ENCODE measurements around the gene CLEC14A. TPM values are rescaled to one million over a fixed set of nuclear protein-coding genes. Genes with fewer than 3 reads are reported as not detected.

The CLEC14A gene
- total RNA-seq, 2 donors from 2014 or later: 9.9 to 16.8 TPM

DNA sequence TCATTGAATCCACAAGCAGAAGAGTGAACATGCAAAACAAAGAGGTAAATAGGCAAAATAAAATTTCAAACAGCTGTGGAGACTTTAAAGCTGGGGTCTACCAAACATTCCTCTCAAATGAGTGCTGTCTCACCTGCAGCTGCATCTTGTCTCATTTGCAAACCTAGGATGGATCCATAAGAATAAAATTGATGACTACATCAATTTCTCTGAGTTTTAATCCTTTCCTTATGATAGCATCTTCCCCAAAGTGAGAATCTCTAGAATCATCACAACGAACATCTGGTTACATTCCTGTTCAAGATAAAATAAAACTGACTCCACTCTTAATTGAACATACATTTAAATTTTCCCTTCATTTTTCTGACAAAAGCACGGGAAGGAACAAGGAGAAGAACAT is 29.9 kb downstream of the CLEC14A start:
- H3K4me3 ChIP-seq: no peak overlapping the region
- no peak overlapping the region for H3K27ac ChIP-seq
- no peaks in the 10 kb centered on the region for H3K27me3 ChIP-seq
- no peak for DNase-seq
- no peak for TF ChIP-seq POLR2A (IDR thresholded peaks at IDR 0.05)
- TF ChIP-seq, protein P1, sequence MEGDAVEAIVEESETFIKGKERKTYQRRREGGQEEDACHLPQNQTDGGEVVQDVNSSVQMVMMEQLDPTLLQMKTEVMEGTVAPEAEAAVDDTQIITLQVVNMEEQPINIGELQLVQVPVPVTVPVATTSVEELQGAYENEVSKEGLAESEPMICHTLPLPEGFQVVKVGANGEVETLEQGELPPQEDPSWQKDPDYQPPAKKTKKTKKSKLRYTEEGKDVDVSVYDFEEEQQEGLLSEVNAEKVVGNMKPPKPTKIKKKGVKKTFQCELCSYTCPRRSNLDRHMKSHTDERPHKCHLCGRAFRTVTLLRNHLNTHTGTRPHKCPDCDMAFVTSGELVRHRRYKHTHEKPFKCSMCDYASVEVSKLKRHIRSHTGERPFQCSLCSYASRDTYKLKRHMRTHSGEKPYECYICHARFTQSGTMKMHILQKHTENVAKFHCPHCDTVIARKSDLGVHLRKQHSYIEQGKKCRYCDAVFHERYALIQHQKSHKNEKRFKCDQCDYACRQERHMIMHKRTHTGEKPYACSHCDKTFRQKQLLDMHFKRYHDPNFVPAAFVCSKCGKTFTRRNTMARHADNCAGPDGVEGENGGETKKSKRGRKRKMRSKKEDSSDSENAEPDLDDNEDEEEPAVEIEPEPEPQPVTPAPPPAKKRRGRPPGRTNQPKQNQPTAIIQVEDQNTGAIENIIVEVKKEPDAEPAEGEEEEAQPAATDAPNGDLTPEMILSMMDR (IDR thresholded peaks at IDR 0.05): no peak
- H3K4me1 ChIP-seq: no peaks in the 10 kb centered on the region
- H3K9me3 ChIP-seq: no peaks in the 10 kb centered on the region
- ATAC-seq: no peak
- intact Hi-C loops (cut with DNase I): no loop called here
- no peaks in the 10 kb centered on the region for H3K36me3 ChIP-seq (replicated peaks in 1 of 2; ENCODE audit: insufficient read depth in 1 of 2, low read depth in 2 of 2)
- WGBS, 2 donors: 62 to 65% methylated on average over 2 of the region's 2 CpGs

DNA sequence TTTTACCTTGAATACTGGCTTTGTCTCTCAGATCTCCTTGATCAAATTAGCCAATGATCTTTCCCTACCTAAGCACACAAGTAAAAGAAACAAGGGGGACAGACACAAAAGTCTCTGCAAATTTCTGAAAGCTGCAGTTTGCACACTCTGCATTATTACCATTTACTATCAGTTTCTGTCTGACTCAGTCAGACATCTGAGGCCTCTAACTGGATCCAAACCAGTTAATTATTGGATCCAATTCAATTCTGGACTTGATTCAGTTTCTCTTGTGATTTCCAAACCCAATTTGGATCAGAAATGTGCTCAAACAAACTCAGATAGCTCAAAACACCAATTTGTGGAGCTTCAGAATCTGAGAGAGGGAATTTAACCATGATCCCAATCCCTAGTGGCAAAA is 31.6 kb downstream of the CLEC14A start:
- Histone ChIP-seq H3K27ac (no peak overlapping the region), H3K36me3 (replicated peaks in 1 of 2; ENCODE audit: insufficient read depth in 1 of 2, low read depth in 2 of 2) (no peaks in the 10 kb centered on the region), H3K4me1 (no peaks in the 10 kb centered on the region), H3K9me3 (no peaks in the 10 kb centered on the region), H3K27me3 (no peaks in the 10 kb centered on the region), H3K4me3 (no peak overlapping the region)
- intact Hi-C loops (cut with DNase I): no loop called here
- DNase-seq (no peak), ATAC-seq (no peak)
- TF ChIP-seq, protein P1 (IDR thresholded peaks at IDR 0.05): no peak
- TF ChIP-seq POLR2A (IDR thresholded peaks at IDR 0.05): no peak

DNA sequence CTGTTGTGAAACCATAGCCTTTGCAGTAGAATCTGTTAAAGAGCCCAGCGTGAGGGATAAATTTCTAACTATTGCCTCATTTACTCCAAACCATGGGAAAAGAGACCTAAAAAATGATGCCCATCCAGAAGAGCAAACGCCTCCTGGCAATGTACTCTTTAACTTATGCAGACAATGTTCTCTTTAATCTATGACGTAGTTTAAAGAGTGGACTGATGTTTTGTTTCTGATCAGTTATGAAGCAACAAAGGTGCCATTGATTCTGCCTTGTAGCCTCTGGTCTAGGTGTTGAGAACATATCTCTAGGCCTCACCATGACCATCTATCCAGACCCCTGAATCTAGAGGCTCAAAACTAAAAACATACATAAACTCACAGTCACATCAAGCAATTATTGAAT is 34.8 kb downstream of the CLEC14A start:
- TF ChIP-seq POLR2A (IDR thresholded peaks at IDR 0.05): no peak
- TF ChIP-seq, protein P1 (IDR thresholded peaks at IDR 0.05): no peak
- intact Hi-C loops (cut with DNase I): no loop called here
- no peak overlapping the region for H3K4me3 ChIP-seq
- ATAC-seq: no peak
- DNase-seq: no peak
- no peaks in the 10 kb centered on the region for H3K36me3 ChIP-seq (replicated peaks in 1 of 2; ENCODE audit: insufficient read depth in 1 of 2, low read depth in 2 of 2)
- H3K27me3 ChIP-seq: no peaks in the 10 kb centered on the region
- H3K27ac ChIP-seq: no peak overlapping the region
- no peaks in the 10 kb centered on the region for H3K9me3 ChIP-seq
- 82 to 87% methylated on average over 3 of the region's 3 CpGs for WGBS, 2 donors
- H3K4me1 ChIP-seq: no peaks in the 10 kb centered on the region

GRCh38 chr14:38217553-38217952 is 38.3 kb downstream of the CLEC14A start:
- TF ChIP-seq, protein P1 (IDR thresholded peaks at IDR 0.05): no peak
- TF ChIP-seq POLR2A (IDR thresholded peaks at IDR 0.05): no peak
- Histone ChIP-seq H3K4me1 (peaks cover 3% of the 10 kb centered on the region), H3K27ac (no peak overlapping the region), H3K4me3 (no peak overlapping the region), H3K27me3 (no peaks in the 10 kb centered on the region), H3K36me3 (replicated peaks in 1 of 2; ENCODE audit: insufficient read depth in 1 of 2, low read depth in 2 of 2) (no peaks in the 10 kb centered on the region), H3K9me3 (no peaks in the 10 kb centered on the region)
- whole genome bisulfite sequencing, 2 donors: 26 to 27% methylated on average over 2 of the region's 2 CpGs
- no peak for DNase-seq
- intact Hi-C loops (cut with DNase I): no loop called here
- no peak for ATAC-seq

- Histone ChIP-seq H3K27ac (no peak overlapping the region), H3K4me3 (no peak overlapping the region), H3K36me3 (replicated peaks in 1 of 2; ENCODE audit: insufficient read depth in 1 of 2, low read depth in 2 of 2) (no peaks in the 10 kb centered on the region), H3K4me1 (peaks cover 36% of the 10 kb centered on the region), H3K9me3 (no peaks in the 10 kb centered on the region), H3K27me3 (no peaks in the 10 kb centered on the region)
- DNase-seq (no peak), ATAC-seq (no peak)
- WGBS, 2 donors: 85 to 91% methylated on average over 2 of the region's 2 CpGs
- intact Hi-C loops (cut with DNase I): no loop called here
- TF ChIP-seq, protein P1 (IDR thresholded peaks at IDR 0.05): no peak
- no peak for TF ChIP-seq POLR2A (IDR thresholded peaks at IDR 0.05)
Observed at GRCh38 chr14:38213001-38213400, 42.9 kb downstream of the CLEC14A start.
